H54 (cell line): ENCODE measurements around the gene LEMD1.
A peak's percentile ranks its signal among the peaks of the same experiment; 100 is the strongest.
"Not testable (repeated sequence)": the region's sequence is repeated elsewhere in the genome, so short reads cannot be mapped to it uniquely, and the experiment has no call there.

ENCODE experiments used
- DNase-seq: peaks from one replicate; pipeline ENCODE4 v3.0.0; 2011; ENCODE audit warnings: low spot score, mixed read lengths; ENCODE audit not compliant: insufficient read length
- FAIRE-seq: peaks from 3 replicates; lab custom pipeline; 2011; peaks lifted over from hg19 to GRCh38; lab: Jason Lieb, UNC
- POLR2A ChIP-seq: IDR thresholded peaks from 2 replicates; pipeline ENCODE4 v1.6.1; 2011; ENCODE audit warnings: low read depth, mild to moderate bottlenecking, low read length

The LEMD1 gene

GRCh38 chr1:205370780-205371179 lies 51.1 kb downstream of the LEMD1 start:
- TF ChIP-seq POLR2A = no peak
- no peak for FAIRE-seq
- no peak for DNase-seq

GRCh38 chr1:205369701-205370123 lies 52.1 kb downstream of the LEMD1 start:
- no peak for DNase-seq
- no peak for TF ChIP-seq POLR2A
- FAIRE-seq = no peak

GRCh38 chr1:205368478-205368877 lies 53.4 kb downstream of the LEMD1 start:
- FAIRE-seq (no peak), DNase-seq (no peak)
- no peak for TF ChIP-seq POLR2A

- no peak for TF ChIP-seq POLR2A
- FAIRE-seq = no peak
- no peak for DNase-seq
Measured at GRCh38 chr1:205365945-205366463, 55.9 kb downstream of the LEMD1 start.

GRCh38 chr1:205365086-205365485 lies 56.8 kb downstream of the LEMD1 start:
- not testable (repeated sequence) for FAIRE-seq, DNase-seq

GRCh38 chr1:205360891-205361290 lies 61.0 kb downstream of the LEMD1 start:
- no peak for TF ChIP-seq POLR2A
- DNase-seq (no peak), FAIRE-seq (no peak)

- DNase-seq (no peak), FAIRE-seq (no peak)
- TF ChIP-seq POLR2A = no peak
Measured at GRCh38 chr1:205359771-205360565, 61.9 kb downstream of the LEMD1 start.

- no peak for FAIRE-seq
- no peak for DNase-seq
- no peak for TF ChIP-seq POLR2A
Measured at GRCh38 chr1:205358579-205358978, 63.3 kb downstream of the LEMD1 start.

- no peak for TF ChIP-seq POLR2A
- DNase-seq = no peak
- no peak for FAIRE-seq
Measured at GRCh38 chr1:205357567-205357966, 64.3 kb downstream of the LEMD1 start.

- TF ChIP-seq POLR2A = no peak
- DNase-seq (no peak), FAIRE-seq (no peak)
Measured at GRCh38 chr1:205356440-205357139, 65.3 kb downstream of the LEMD1 start, which contains the start of gene KLHDC8A. TSS of gene KLHDC8A (minus strand) at chr1:205356922. CDS start at chr1:205343604, 13,318 bp downstream.

GRCh38 chr1:205355075-205355453 lies 66.8 kb downstream of the LEMD1 start:
- no peak for FAIRE-seq
- DNase-seq = no peak
- no peak for TF ChIP-seq POLR2A

- FAIRE-seq (no peak), DNase-seq (peak; percentile 34)
Measured at GRCh38 chr1:205354259-205355074, 67.4 kb downstream of the LEMD1 start.

GRCh38 chr1:205353612-205354011 lies 68.2 kb downstream of the LEMD1 start:
- no peak for FAIRE-seq
- DNase-seq = no peak
- no peak for TF ChIP-seq POLR2A

More at GRCh38 chr1:205354259-205355074, 67.4 kb downstream of the LEMD1 start:
- no peak for TF ChIP-seq POLR2A

- DNase-seq = no peak
- no peak for TF ChIP-seq POLR2A
- no peak for FAIRE-seq
Measured at GRCh38 chr1:205353191-205353590, 68.7 kb downstream of the LEMD1 start.
